GM19351 (cell line): Measurements from ENCODE around the gene SNRNP40.
"Not testable (repeated sequence)": the region's sequence is repeated elsewhere in the genome, so short reads cannot be mapped to it uniquely, and the experiment has no call there.

Experiments
- ATAC-seq: cut with Tn5 transposase; IDR thresholded peaks from one replicate; pipeline ENCODE4 v1.9.1; 2021; ENCODE audit warnings: mild to moderate bottlenecking, moderate library complexity; ENCODE audit not compliant: unreplicated experiment

SNRNP40 gene

DNA sequence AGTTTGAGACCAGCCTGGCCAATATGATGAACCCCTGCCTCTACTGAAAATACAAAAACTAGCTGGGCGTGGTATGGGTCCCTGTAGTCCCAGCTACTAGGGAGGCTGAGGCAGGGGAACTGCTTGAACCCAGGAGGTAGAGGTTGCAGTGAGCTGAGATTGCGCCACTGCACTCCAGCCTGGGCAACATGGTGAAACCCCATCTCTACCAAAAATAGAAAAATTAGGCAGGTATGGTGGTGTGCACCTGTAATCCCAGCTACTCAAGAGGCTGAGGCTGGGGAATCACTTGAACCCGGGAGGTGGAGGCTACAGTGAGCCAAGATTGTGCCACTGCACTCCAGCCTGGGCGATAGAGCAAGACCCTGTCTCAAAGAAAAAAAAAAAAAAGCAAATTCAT lies 8.8 kb downstream of the SNRNP40 start:
- ATAC-seq, result not testable (repeated sequence)

DNA sequence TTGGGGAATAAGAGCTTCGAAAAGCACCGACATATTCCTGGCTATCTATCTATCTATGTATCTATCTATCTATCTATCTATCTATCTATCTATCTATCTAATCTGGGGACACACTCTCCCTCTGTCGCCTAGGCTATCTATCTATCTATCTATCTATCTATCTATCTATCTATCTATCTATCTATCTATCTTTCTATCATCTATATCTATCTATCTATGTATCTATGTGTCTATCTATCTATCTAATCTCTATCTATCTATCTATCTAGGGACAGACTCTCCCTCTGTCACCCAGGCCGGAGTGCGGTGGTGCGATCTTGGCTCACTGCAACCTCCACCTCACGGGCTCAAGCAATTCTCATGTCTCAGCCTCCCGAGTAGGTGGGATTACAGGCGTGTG lies 14.2 kb downstream of the SNRNP40 start:
- not testable (repeated sequence) for ATAC-seq

DNA sequence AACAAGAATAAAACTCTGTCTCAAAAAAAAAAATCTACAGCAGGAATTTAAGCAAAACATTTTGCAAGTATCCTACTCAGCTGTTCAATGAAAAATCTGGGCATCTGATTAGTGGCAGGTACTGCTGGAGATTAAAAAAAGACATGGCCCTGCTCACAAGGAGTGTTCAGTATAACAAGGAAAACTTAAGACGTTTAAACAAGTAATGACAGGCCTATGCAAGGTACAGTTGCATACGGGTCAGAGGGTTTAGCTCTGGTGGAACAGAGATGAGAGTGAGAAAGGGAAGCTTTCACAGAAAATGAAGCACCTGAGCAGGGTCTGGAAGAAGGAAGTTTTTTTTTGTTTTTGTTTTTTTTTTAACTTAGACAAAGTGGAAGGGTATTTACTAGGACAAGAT lies 23.0 kb downstream of the SNRNP40 start:
- ATAC-seq, result no peak

DNA sequence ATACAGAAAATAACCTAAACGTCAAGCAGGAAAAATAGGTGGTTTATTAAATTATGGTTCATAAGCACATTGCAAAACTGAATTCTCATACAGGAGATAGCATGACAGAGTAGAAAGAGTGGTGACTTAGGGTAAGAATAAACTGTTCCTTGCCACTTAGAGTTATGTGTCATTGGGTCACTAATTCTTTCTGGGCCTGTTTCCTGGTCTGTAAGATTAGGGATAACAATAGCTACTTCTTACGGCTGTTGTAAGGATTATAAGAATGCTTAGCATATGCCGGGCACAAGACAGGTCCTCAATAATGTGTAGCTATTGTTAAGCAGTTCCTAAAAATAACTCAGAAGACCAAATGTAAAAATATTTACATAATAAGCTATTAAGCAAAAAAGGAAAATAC lies 24.2 kb downstream of the SNRNP40 start:
- no peak for ATAC-seq

DNA sequence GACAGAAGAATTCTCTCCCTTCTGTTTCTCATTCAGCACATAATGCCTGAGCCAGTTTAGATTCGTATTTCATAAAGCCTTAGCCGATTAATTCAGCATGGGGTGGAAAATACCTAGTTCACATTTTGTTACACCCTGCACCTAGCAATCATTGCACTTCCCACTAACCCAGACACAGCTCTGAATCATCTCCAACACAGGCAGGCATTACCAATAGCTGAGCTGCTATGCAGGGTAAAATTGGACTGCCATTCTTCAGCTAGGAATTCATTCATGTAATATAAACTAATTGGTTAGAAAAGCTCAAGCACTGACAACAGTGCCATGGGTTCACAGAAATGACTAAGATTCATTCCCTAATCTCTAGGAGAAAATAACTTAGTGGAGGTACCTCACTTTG lies 30.0 kb downstream of the SNRNP40 start:
- no peak for ATAC-seq

DNA sequence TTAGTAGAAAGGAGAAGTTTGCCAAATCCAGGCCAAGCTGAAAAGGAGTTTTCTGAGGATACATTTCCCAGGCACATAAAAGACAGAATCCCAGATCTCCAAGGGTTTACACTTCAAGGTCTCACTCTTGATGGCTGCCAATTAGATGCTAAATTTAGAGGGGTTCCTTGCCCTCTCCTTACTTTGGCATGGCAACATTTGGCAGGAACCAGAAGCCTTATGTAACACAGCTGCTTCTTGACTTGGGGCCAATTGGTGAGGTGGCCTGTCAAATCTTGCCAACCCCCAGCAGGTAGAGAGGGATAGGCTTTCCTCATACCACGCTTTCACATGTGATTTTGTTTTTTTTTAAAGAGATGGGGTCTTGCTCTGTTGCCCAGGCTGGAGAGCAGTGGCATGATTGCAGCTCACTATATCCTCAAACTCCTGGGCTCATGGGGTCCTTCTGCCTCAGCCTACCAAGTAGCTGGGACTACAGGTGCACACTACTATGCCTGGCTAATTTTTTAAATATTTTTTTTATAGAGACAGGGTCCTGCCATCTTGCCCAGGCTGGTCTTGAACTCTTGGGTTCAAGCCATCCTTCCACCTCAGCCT lies 31.7 kb downstream of the SNRNP40 start:
- ATAC-seq, result no peak

DNA sequence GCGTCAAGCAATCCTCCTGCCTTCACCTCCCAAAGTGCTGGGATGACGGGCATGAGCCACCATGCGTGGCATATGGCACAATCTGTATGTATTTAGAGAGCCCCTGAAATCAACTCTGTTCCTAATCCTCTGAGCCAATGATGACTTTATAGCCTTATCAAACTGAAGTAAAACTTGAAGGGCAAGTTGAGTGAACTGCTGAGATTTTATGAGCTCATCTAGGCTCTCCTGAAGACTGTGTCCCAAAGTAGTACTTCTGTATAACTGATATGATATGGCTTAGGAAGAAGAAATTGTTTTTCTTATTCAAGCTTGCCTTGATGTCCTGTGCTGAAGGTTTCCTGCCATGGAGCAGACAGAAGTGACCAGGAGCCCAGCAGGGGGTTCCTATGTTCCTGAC lies 33.2 kb downstream of the SNRNP40 start:
- ATAC-seq, result no peak

DNA sequence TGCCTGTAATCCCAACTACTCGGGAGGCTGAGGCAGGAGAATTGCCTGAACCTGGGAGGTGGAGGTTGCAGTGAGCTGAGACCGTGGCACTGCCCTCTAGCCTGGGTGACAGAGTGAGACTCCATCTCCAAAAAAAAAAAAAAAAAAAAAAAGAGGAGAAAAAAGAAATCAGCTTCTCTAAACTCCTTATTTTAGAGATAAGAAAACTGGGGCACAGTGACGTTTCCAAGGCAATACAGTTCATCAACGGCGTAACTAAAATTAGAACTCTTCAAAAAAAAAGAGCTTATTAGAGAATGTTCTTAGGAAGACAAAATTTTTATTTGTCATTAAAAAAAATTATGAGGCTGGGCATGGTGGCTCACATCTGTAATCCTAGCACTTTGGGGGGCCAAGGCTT lies 34.2 kb downstream of the SNRNP40 start:
- ATAC-seq, result not testable (repeated sequence)

DNA sequence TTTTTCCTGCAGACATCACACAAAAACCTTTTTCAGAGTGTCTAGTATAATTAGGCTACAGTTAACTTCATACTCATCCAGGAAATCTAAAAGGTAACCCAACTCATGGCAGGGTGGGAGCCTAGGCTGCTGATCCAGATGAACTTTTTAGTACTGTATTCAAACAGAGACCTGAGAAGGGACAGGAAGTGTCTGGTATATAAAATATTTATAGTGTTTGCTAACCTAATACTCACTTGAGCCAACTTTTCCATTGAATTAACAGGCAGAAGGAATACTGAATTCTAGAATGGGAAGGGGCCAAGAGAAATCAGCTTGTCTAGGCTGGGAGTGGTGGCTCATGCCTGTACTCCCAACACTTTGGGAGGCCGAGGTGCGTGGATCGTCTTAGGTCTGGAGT lies 34.7 kb downstream of the SNRNP40 start:
- no peak for ATAC-seq

DNA sequence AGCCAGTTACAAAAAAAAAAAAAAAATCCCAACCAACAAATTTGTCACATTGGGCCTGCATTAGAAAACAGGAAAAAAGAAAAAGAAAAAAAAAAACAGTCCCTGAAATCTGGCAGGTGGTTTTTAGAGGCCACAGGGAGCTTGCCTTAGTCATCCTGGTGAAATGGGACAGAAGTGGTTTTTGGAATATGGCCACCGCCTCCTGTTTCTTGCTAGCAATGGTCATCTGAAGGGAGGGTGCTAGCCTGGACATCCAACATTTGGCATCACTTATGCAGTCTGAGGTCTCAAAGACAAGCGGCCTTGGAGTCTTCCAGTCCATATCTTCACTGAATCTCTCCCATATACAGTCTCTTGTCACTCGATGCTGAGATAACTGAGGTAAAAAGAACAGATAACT lies 36.8 kb downstream of the SNRNP40 start:
- ATAC-seq, result no peak

DNA sequence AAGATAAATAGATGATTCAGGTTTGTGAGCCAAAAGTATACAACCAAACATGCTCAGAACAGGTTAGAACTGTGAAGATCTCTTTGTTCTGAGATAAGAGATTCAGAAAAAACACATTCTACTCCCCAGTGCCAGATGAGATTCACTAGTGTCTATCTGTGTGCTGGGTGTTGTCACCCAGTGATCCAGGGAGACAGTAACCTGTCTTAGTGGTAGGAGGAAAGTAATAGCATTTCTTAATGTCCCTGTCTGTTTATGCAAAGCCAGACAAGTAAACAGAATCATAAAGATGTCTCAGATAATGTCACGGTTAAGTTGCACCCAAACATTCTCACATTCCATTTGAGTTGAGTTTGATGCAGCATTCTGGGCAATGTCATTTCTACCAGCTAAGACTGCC lies 38.0 kb downstream of the SNRNP40 start:
- ATAC-seq, result no peak

DNA sequence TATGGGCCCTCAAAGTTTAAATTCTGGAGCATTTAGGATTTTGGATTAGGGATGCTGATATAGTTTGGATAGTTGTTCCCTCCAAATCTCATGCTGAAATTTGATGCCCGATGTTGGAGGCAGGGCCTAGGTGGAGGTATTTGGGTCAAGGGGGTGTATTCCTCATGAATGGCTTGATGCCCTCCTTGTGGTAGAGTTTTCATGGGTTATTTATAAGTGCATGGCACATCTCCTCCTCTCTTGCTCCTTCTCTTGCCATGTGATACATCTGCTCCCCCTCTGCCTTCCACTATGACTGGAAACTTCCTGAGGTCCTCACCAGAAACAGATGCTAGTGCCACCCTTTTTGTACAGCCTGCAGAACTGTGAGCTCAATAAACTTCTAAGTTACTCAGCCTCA lies 39.4 kb downstream of the SNRNP40 start:
- ATAC-seq, result no peak

DNA sequence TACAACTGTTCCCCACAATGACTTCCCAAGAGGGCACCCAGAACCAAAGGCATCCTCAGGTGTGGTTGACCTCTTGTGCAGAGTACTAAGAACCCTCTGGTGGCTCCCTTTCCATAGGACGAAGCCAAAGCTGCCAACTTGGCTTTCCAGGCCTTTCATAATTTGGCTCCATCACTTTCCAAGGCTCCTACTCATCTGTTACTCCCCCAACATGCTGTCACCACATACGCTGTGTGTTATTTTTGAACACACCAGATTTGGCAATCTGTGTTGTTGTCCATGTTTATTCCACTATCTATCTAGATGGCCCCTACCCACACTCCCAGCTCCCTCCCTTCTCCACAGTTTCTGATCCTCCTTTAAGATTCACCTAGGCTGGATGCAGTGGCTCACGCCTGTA lies 46.7 kb downstream of the SNRNP40 start:
- no peak for ATAC-seq

DNA sequence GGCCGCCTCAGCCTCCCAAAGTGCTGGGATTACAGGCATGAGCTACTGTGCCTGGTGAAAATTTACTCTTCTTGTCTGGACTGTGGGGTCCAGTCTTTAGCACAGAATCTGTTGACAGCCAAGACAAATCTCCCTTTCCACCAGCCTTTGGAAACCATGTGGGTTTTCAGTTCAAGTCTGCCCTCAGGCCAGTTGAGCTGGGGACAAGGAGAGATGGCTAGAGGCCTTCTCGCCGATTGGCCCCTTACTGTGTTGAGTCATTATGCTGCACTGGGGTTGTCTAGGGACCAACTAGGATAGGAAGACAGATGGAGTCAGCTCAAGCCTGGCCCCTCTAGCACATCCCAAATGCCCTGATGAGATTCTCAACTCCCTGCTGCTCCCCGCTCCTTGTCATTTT lies 48.3 kb downstream of the SNRNP40 start:
- no peak for ATAC-seq

DNA sequence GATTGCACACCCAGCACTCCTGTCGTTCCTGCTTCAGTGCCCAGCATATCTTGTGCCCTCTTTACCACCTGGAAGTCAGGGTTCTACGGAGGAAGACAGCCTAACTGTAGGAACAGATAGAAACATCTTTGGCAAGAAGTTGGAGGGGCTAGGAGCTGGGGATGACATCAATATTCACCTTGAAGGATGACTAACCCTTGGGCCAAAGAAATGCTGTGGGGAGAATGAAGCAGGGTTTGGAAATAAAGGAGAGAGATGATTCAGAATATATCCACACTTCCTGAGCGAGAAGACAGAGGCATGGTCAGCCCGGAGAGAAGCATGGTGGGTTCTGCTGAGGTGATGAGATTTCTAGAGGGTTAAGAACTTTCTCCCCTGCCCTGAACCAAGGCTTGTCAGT lies 52.3 kb downstream of the SNRNP40 start:
- no peak for ATAC-seq

DNA sequence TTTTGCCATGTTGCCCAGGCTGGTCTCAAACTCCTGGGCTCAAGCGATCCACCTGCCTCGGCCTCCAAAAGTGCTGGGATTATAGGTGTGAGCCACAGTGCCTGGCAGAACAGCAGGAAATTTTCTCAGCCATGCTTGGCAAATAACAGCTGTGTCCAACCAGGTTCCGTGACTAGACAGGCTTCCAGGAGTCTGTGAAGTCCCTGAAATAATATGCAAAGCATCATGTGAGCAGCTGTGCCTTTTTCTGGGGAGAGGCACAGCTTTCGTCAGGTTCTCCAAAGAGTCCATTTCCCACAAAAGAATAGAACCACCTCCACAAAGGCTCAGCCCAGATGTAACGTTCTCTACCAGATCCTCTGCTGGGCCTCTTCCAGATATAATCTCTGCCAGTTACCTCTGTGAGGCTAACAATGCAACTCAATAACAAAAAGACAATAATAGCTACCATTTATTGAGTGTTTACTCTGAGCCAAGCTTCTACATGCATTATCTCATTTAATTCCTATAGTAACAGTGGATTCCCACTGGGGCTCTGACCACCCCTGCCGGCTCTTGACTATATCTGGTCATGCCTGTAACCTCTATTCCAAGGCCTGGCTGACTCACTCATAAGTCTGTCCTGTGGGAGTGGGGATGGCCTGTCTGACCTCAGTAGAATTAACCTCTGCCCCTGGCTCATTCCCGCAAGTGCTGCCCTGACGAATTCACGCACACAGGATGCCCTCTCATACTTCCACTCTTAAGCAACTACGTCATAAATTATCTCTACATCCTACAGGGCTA lies 52.9 kb downstream of the SNRNP40 start:
- no peak for ATAC-seq

DNA sequence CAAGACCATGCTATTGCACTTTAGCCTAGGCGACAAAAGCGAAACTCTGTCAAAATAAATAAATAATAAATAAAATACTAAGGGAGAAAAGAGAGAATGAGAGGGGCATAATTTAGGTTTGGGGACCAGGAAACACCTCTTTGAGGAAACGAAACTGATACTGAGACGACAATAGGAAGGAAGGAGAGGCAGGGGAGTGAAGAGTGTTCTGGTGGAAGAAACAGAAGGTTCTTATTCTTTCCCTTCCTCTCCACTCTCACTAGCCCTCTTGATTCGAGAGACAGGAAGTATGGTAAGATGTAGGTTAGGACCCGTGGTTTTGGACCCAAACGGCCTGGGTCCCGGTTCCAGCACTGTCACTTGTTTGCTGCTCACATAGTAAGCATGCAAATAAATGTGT lies 55.3 kb downstream of the SNRNP40 start:
- ATAC-seq, result no peak

DNA sequence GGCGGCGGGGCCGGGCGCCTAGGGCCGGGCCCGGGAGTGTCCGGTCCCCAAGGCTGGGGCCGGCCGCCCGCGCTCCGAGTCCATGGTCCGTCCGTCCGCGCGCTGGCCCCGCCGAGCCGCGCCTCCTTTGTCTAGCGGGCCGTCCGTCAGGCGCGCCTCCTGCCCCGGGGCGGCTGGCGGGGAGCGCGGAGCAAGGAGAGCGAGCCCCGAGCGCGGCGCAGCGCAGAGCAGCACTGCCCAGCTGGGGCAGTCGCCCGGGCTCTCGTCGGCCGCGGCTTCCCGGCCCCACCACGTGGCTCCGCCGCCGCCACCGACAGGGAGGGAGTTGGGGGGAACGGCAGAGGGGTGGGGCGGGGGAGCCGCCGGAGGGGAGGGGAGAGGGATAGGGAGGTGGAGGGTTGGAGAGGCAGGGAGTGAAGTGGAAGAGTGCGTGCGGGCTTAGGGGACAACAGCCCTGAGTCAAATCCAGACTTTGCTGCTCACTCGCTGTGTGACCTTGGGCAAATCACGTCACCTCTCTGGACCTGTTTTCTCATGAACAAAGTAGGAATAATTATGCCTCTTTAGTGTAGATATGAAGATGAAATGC lies 56.8 kb downstream of the SNRNP40 start, which contains the start of gene NKAIN1:
NKAIN1 (minus strand) TSS at position 235 of the 589 bp plus-strand sequence. CDS start 340 bp downstream, outside the sequence.
- ATAC-seq, result no peak

DNA sequence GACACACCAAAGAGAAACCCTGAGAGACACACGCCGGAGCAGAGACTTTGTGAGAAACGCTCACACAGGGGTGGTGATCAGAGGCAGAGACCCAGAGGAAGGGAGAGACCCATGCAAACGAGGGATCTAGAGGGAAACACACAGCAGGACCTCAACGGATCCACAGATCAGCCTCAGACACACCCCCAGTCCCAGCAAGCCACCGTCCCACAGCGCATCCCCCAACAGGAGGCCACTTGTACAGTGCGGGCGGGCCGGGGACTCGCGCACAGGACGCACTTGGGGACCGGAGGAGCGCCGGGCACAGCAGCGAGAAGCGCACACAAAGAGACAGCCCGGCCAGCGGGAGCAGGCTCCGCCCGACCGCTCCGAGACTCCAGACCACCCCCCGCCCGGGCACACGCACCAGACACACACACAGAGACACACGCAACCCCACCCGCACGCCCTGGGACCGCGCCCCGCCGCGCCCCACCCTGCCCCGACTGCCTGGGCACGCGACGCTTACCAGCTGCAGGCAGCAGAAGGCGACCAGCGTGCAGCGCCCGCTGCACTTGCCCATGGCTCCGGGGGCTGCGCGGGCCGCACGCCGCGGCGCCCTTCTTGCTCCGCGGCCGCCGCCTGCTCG lies 57.5 kb downstream of the SNRNP40 start:
- ATAC-seq, result no peak

DNA sequence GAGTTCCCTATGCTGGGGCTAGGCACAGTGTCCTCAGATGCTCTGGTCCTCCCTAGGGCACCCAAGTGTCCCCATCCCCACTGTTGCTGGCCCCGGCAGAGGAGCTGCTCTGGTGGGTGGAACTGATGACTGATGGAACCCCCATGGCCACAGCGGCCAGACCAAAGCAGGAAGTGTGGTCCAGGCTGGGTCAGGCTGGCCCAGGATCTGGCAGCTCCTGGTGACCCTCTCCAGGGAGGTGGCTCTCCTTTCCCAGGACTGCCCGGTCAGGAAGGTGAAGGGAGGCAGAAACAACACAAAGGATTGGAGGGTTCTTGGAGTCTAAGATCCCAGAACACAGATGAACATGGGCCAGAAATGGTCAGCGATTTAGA lies 58.0 kb downstream of the SNRNP40 start:
- ATAC-seq, result no peak

DNA sequence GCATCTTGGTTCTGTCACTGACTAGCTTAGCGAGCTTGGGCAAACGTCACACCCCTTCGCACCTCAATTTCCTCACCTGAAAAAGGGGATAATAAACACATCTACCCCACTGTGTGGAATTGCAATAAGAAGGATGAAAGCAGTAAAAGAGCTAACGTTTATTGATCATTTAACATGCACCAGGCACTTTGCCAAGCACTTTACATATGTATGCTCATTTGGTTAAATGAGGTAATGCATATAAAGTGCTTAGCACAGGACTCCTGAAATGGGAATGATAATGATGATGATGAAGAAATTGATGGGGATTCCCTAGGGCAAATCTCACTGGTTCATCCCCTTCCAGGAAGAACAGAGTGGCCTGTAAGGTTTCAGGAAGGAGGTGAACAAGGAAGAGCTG lies 61.7 kb downstream of the SNRNP40 start:
- ATAC-seq, result no peak
